GM15510 (cell line): ENCODE measurements around the gene WDR5.
A peak's percentile ranks its signal among the peaks of the same experiment; 100 is the strongest.

Experiments used
- POLR2A ChIP-seq: IDR thresholded peaks from 3 replicates; pipeline ENCODE4 v1.6.1; 2011; ENCODE audit warnings: borderline replicate concordance; ENCODE audit not compliant: insufficient read length; ENCODE audit errors: extremely low read depth

WDR5 gene

DNA sequence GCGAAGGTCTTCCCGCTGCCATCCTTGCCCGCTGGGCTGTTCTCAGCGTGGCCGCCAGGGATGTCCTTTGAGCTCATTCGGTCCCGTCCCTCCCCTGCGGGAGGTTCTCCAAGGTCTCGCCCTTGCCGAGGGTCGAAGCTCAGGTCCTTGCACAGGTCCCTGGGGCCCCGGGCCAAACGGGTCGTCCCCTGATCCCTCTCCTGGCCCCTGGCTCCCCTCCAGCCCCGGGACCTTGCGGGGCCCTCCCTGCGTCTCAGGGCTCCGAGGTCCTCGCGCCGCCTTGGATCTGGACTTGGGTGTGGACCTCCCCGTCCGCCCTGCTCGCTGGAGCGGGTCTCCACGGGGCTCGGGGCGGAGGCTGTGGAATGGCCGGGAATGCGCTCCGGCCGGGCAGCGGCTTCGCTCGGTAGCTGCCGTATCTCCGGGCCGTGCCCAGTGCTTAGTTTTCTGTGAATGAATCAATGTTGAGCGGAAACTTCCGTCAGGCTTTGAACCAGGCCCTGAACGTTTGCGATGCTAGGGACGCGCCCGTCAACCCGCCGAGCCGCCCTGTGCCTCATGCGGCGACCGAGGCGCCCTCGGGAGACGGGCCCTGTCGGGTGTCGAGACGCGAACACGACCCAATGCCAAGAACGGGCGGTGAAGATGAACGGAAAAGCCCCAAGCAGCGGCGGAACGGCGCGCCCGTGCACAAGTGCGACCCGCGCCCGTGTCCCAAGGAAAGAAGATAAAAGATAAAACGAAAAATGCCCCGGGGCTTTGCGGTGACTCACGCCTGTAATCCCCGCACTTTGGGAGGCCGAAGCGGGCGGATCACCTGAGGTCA is 27.7 kb downstream of the WDR5 start:
- TF ChIP-seq POLR2A: peak; percentile 25

DNA sequence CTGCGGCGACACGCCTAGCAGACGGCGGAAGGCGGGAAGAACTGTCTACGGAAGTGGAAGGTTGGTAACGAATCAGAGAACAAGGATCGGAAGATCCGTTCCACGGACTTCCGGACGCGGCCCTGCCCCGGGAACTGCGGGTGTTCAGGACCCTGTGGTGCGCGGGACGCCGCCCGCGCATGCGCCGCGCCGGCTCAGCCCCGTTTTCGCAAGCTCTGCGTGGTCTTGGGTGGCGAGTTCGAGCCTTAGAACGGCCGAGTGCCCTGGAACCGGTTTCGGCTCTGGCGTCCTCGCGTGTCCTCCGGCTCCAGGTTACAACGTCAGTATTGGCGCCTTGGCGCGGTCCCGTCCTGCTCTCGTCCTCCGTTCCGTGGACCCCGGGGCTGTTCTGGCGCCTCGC is 29.0 kb downstream of the WDR5 start:
- TF ChIP-seq POLR2A: no peak

DNA sequence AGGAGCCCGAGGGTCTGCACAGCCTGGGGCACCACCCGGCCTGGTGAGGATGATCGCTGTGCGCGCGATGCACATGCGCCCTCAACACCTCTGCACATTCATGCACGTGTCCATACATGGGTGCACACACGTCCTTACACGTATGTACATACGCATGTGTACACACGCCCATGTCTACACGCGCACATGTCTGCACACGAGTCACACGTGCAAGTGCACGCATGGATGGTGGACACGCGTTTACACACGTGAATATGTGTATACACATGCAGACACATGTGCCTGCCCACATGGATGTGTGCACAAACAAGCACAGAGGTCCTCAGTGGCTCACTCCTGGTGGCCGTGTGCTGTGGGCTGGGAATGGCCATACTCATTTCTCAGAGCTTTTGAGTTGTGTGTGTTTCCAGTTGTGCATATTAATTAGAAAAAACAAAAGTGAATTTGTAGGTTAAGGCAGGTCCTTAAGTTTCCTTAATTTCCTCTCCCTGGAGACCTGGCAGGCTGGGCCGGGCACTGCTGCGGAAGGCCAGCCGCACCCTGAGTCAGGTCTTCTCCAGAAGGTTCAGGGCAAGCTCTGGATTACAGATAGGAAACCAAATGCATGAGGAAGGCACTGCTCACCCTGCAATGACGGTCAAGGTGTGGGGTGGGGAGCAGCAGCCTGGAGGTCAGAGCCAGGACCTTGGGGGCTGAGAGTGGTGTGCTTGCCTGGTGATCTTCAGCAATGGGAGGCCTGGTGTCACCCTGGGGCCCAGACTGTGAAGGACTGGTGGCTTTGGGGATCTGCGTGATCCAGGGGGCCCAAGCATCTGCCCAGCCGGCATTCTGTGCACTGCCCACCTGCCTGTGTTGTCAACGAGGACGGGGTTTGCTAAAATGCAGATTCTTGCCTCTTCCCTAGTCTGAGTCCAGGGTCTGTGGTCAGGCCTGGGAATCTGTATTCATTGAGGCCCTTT is 29.8 kb downstream of the WDR5 start:
- no peak for TF ChIP-seq POLR2A

DNA sequence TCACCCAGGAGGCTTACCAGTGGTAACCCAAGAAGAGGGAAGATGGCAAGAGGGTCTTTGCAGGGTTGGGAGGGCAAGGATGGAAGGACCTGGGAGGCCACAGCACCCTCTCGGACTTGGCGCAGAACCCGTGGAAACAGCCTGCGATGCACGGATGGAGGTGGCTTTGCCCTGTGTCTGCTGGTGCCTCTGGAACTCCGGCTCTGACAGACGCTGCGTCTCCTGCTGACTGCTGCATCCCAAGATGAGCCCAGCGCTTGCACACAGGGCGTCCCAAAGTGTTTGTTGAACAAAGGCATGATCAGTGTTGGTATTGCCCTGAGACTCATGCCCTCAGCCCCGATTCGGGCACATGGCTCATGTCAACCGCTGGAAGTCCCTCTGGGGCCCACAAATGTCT is 30.5 kb downstream of the WDR5 start:
- no peak for TF ChIP-seq POLR2A

DNA sequence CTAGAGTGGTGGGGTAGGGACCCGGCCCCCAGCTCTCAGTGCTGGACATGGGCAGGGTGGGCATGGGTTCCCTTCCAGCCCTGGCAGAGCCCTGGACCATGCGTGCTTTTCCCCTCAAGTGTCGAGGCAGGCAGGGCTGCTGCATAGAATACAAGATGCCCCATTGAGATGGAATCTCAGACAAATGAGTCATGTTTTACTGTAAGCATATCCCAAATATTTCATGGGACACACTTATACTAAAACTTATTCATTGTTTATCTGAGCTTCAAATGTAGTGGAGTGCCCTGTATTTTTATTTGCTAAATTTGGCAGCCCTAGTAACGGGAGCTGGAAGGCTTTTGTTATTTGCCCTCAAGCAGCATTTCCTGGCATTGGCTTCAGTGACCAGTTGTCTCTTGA is 31.6 kb downstream of the WDR5 start:
- TF ChIP-seq POLR2A: no peak

DNA sequence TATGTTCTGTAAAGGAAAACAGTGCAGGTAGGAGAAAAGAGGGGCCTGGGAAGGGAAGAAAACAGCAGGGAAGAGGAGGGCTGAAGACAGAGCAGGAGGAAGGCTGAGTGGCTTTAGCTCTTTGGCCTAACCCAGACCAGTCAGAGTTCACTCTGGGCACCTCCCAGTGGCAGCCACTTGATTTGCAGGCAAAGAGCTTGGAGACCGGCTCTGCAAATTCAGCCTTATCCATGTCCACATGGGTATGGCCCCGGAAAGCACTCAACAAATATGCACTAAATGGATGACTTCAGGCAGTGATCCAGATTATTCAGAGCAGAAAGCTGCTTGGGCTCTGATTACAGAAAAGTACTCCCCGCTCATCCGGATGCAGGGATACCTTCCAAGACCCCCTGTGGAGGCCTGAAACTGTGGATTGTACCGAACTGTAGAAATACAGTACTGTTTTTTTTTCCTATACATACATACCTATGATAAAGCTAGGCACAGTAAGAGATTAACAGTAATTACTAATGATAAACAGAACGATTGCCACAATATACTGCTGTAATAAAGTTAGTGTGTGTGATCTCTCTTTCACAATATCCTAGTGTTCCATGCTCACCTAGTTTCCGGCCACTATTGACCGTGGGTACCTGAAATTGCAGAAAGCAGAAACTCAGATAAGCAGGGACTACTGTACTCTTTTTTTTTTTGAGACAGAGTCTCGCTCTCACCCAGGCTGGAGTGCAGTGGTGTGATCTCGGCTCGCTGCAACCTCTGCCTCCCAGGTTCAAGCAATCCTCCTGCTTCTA is 33.1 kb downstream of the WDR5 start:
- TF ChIP-seq POLR2A: no peak

DNA sequence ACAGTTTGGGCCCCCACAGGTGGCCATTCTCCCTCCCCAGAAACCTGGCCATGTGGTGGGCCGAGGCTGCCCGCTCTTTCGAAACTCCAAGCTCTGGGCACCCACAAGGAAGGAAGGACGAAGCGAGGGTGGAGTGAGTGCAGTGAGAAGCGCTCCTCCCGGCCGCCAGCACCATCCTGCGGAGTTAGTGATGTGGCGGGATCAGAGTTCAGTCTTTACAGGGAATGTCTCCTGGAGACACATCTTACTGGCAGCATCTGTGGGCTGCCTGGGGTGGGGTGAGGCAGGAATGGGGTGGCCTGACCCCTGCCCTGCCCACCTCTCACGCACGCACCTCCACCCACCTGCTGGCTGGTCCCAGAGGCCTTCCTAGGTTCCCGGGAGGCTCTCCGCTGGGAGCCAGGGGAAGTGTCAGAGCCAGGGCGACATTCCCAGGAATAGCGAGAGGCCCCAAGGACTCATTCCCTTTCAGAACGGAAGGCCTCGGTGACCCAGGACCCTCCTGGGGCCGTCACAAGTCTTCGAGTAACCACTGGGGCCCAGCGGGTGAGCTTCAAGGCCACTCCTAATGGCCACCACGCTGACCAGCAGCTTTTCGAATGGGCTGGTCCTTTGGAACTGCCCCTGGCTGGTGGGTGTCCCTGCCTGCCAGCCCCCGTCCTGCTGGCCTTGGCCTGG is 34.0 kb downstream of the WDR5 start:
- no peak for TF ChIP-seq POLR2A

DNA sequence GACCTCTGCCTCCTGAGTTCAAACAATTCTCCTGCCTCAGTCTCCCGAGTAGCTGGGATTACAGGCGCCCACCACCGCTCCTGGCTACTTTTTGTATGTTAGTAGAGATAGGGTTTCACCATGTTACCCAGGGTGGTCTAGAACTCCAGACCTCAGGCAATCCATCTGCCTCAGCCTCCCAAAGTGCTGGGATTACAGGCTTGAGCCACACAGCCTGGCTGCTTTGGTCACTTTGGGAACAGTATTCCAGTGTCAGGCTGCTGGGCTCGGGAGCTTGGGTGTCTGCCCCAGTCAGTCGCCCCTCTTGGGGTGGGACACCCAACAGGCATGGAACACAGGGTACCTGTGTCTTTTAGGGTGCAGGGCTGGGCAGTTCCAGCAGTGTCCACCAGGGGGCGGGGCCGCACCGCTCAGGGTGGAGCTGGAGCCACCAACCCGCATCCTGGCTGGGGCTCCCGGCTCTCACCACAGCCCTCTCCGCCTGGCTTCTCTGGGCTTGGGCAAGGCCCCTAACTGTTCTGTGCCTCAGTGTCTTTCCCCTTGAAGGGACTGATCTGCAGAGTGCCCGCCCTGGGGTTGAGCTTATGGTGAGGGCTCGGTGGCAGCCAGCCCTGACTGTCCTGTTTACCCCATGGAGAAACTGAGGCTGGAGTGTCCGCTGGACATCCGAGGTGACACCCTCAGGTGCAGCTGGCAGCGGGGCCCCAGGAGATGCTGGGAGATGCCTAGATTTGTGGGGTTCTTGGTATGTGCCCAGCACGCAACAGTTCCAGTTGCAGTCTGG is 34.8 kb downstream of the WDR5 start:
- TF ChIP-seq POLR2A: no peak

DNA sequence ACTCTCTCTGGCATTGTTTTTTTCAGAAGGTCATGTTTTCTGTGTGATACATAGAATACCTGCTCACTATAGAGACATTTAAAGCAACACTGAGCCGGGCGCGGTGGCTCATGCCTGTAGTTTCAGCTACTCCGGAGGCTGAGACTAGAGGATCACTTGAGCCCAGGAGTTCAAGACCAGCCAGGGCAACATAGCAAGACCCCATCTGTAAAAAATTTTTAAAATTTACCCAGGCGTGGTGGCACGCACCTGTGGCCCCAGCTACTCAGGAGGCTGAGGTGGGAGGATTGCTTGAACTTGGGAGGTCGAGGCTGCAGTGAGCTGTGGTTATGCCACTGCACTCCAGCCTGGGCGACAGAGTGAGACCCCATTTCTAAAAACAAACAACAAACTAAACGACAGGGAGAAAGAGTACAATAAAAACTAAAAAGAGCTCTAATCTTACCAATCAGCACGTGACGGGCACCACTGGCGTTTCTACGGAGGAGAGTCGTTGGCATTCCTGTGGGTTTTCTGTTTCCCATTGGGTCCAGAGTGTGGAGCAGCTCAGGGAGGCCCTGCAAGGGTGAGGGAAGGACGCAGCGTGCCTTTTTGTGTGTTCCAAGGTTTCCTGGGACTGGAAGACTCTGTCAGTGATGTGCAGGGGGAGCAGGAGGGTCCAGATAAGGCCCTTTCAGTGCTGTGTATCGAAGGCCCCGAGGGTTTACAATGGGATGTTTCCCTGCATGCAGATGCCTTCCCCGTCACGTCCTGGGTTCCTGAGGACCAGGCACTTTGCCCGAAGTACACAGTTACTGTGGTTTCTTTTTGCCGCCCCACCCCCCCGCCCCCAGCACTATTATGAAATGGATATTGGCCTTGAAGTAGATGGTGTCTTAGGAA is 35.7 kb downstream of the WDR5 start:
- no peak for TF ChIP-seq POLR2A

DNA sequence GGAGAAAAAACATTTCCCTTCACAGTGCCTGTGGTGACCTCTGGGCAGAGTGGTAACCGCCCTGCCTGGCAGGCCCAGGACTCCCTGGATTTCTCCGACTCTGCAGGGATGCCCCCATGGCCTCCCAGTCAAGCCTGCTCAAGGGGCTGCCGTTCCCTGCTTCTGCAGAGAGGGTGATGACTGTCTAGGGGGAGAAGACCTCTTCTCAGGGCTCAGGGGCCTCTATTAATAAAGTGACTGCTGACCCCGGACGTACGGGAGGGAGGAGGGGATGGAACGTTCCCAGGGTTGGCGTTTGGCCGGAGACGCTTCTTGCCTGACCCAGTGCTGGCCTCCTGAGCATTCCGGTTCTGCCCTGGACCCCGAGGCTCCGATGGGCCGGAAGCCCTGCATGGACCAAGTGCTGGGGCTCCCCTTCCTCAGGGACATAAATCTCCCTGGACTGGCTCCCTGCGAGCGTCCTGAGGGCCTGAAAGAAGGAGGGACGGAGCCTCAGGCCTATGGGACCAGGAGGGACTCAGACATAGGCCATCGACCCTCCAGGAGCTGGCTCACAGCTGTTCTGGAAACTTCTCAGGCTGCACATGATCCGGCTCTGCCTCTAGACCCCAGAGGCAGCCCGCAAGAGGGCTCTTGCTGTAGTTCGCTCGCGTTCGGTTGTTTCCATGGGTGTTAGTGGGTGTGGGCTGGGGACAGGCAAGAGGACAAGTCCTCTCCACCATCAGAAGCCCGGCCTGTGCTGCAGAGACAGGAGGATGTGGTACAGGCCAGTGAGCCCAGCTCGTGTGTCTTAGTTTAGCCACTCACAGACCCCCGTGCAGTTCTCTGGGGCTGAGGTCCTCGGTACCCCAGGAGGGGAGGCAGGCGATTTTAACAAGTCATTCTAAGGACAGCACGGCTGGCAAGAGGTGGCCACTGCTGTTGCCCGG is 36.6 kb downstream of the WDR5 start:
- no peak for TF ChIP-seq POLR2A
